Mesenchymal stem cell (in vitro differentiated cells and primary cell): Measurements from ENCODE around the gene ZNF546.
A peak's percentile ranks its signal among the peaks of the same experiment; 100 is the strongest.

Experiments used
- DNase-seq: peaks from one replicate; pipeline ENCODE4 v3.0.0-alpha.2; 2013
- H2AFZ ChIP-seq: one replicate; pipeline ENCODE4 v1.6.1; 2013; ENCODE audit warnings: low read depth, mild to moderate bottlenecking, control low read depth, inconsistent platforms, low read length, moderate library complexity
- H2AK5ac ChIP-seq: 2 replicates; pipeline ENCODE4 v1.6.1; 2013; ENCODE audit warnings: low read length, moderate library complexity, mild to moderate bottlenecking, inconsistent platforms; ENCODE audit not compliant: severe bottlenecking
- H2BK120ac ChIP-seq: one replicate; pipeline ENCODE4 v1.6.1; 2013; ENCODE audit warnings: low read depth, mild to moderate bottlenecking, inconsistent platforms, low read length, moderate library complexity
- H2BK12ac ChIP-seq, 2 experiments: one replicate each; pipeline ENCODE4 v1.6.1; 2013; ENCODE audit warnings: inconsistent platforms in 2 of 2, low read length in 2 of 2, mild to moderate bottlenecking in 2 of 2, moderate library complexity in 2 of 2, control low read depth in 1 of 2
- H2BK15ac ChIP-seq: one replicate; pipeline ENCODE4 v1.6.1; 2013; ENCODE audit warnings: mild to moderate bottlenecking, low read depth, inconsistent platforms; ENCODE audit not compliant: poor library complexity, severe bottlenecking
- H2BK5ac ChIP-seq: 2 replicates; pipeline ENCODE4 v1.6.1; 2013; ENCODE audit warnings: low read depth, mild to moderate bottlenecking, low read length, control low read depth, inconsistent platforms; ENCODE audit not compliant: poor library complexity, severe bottlenecking
- H3K14ac ChIP-seq, 2 experiments: one replicate each; pipeline ENCODE4 v1.6.1; 2013; ENCODE audit warnings: inconsistent platforms in 2 of 2, low read length in 2 of 2, control low read depth in 1 of 2, mild to moderate bottlenecking in 1 of 2, moderate library complexity in 1 of 2
- H3K18ac ChIP-seq, 2 experiments: one replicate each; pipeline ENCODE4 v1.6.1; 2013; ENCODE audit warnings: inconsistent platforms in 2 of 2, low read length in 2 of 2, control low read depth in 1 of 2, low read depth in 1 of 2, mild to moderate bottlenecking in 1 of 2
- H3K23ac ChIP-seq, 2 experiments: one replicate each; pipeline ENCODE4 v1.6.1; 2013; ENCODE audit warnings: inconsistent platforms in 2 of 2, low read length in 2 of 2, mild to moderate bottlenecking in 2 of 2, moderate library complexity in 2 of 2, control low read depth in 1 of 2
- H3K27ac ChIP-seq: 2 replicates; pipeline ENCODE4 v1.5.1; 2013; ENCODE audit warnings: mild to moderate bottlenecking, moderate library complexity, low read length, control low read depth, inconsistent platforms; ENCODE audit not compliant: poor library complexity, severe bottlenecking
- H3K27me3 ChIP-seq, 2 experiments: 2 replicates each; pipeline versions ENCODE4 v1.6.1 to v1.7.0; 2013; ENCODE audit warnings: low read length in 2 of 2, mild to moderate bottlenecking in 2 of 2, moderate library complexity in 2 of 2, control low read depth in 1 of 2, inconsistent platforms in 1 of 2; ENCODE audit not compliant: control insufficient read depth in 1 of 2, insufficient read depth in 1 of 2
- H3K36me3 ChIP-seq, 2 experiments: 2 replicates each; pipeline versions ENCODE4 v1.6.1 to v1.7.0; 2013; ENCODE audit warnings: low read length in 2 of 2, control low read depth in 1 of 2, inconsistent platforms in 1 of 2, low read depth in 1 of 2, mild to moderate bottlenecking in 1 of 2; ENCODE audit not compliant: insufficient read depth in 2 of 2, control insufficient read depth in 1 of 2
- H3K4ac ChIP-seq, 2 experiments: one replicate each; pipeline ENCODE4 v1.6.1; 2013; ENCODE audit warnings: inconsistent platforms in 2 of 2, low read length in 2 of 2, mild to moderate bottlenecking in 2 of 2, moderate library complexity in 2 of 2, control low read depth in 1 of 2, low read depth in 1 of 2
- H3K4me1 ChIP-seq: 2 replicates; pipeline ENCODE4 v1.6.1; 2013; ENCODE audit warnings: low read depth, low read length, control low read depth; ENCODE audit not compliant: control insufficient read depth, insufficient read depth
- H3K4me2 ChIP-seq: 2 replicates; pipeline ENCODE4 v1.6.1; 2013; ENCODE audit warnings: low read length, mild to moderate bottlenecking, inconsistent platforms; ENCODE audit not compliant: poor library complexity, severe bottlenecking
- H3K4me3 ChIP-seq, 2 experiments: 2 replicates each; pipeline versions ENCODE4 v1.5.1 to v1.7.0; 2013; ENCODE audit warnings: low read length in 2 of 2, mild to moderate bottlenecking in 2 of 2, control low read depth in 1 of 2, low read depth in 1 of 2; ENCODE audit not compliant: insufficient read depth in 1 of 2
- H3K79me1 ChIP-seq: replicated peaks from 2 replicates; pipeline ENCODE4 v1.6.1; 2013; ENCODE audit warnings: mild to moderate bottlenecking, control low read depth, low read length, inconsistent platforms; ENCODE audit not compliant: poor library complexity, severe bottlenecking
- H3K9ac ChIP-seq: 2 replicates; pipeline ENCODE4 v1.7.0; 2013; ENCODE audit warnings: mild to moderate bottlenecking, low read length, moderate library complexity
- H3K9me3 ChIP-seq: 2 replicates; pipeline ENCODE4 v1.7.0; 2013; ENCODE audit warnings: mild to moderate bottlenecking, low read length; ENCODE audit not compliant: control insufficient read depth
- H4K8ac ChIP-seq: one replicate; pipeline ENCODE4 v1.6.1; 2013; ENCODE audit warnings: inconsistent platforms, mild to moderate bottlenecking, low read length, moderate library complexity
- H4K91ac ChIP-seq: one replicate; pipeline ENCODE4 v1.6.1; 2013; ENCODE audit warnings: mild to moderate bottlenecking, low read length, inconsistent platforms
- WGBS: methylation state at CpG from one replicate; pipeline ENCODE4 v1.1.7; 2013; ENCODE audit warnings: mixed read lengths; 5-methylcytosine and 5-hydroxymethylcytosine counted together

The ZNF546 gene

GRCh38 chr19:39998501-39998900, 1.6 kb downstream of the ZNF546 start:
- H3K36me3 ChIP-seq: peaks cover 0 to 3% of the 10 kb centered on the region in 2 experiments
- H3K4ac ChIP-seq: no peak overlapping the region
- DNase-seq: no peak
- no peak overlapping the region for H2BK5ac ChIP-seq
- no peak overlapping the region for H3K18ac ChIP-seq
- H2AFZ ChIP-seq: no peak overlapping the region
- peak overlapping the region; percentile 53 for H3K9ac ChIP-seq
- H4K91ac ChIP-seq: no peak overlapping the region
- no peaks in the 10 kb centered on the region for H3K27me3 ChIP-seq
- peaks cover 21% of the 10 kb centered on the region for H3K79me1 ChIP-seq
- no peak overlapping the region for H2AK5ac ChIP-seq
- H3K4me1 ChIP-seq: peaks cover 8% of the 10 kb centered on the region
- H2BK12ac ChIP-seq: no peak overlapping the region
- WGBS: 93% methylated on average over 4 of the region's 4 CpGs
- H3K27ac ChIP-seq: no peak overlapping the region
- no peak overlapping the region for H3K4me2 ChIP-seq
- no peak overlapping the region for H4K8ac ChIP-seq
- no peaks in the 10 kb centered on the region for H3K9me3 ChIP-seq
- H2BK120ac ChIP-seq: no peak overlapping the region
- no peak overlapping the region for H2BK15ac ChIP-seq
- H3K14ac ChIP-seq: no peak overlapping the region
- no peak overlapping the region for H3K23ac ChIP-seq
- no peak overlapping the region for H3K4me3 ChIP-seq

- 89% methylated on average over 2 of the region's 4 CpGs for WGBS
- H3K79me1 ChIP-seq: no peaks in the 10 kb centered on the region
Observed at GRCh38 chr19:40005691-40006272, 8.9 kb downstream of the ZNF546 start.

DNA sequence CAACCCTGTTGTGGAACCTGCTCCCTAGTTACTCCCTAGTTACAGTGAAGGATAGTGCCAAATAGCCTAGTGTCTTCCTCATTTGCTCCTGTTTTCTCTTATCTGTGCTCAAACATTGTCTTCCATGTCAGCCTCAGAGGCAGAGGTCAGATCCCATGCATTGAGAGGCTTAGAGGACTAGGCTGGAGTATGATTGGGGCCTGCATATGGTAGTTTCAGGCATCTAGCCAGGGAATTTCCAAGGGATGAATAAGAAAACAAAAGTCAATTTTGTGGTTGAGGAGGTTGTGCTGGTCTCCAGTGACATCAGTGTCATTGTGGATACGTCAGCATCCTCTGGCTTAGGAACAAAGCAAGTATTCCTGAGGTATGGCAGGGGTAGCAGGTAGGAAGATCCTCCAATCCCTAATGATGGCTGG, 9.4 kb downstream of the ZNF546 start:
- DNase-seq: peak; percentile 29
- Histone ChIP-seq H3K27ac (no peak overlapping the region), H3K36me3 (peaks cover 6 to 43% of the 10 kb centered on the region in 2 experiments), H2AFZ (no peak overlapping the region), H2BK15ac (no peak overlapping the region), H3K9me3 (peaks cover 30% of the 10 kb centered on the region), H4K91ac (no peak overlapping the region), H3K4me3 (peak overlapping the region in 1 of 2 experiments; percentile 34), H3K23ac (no peak overlapping the region), H3K4me2 (no peak overlapping the region), H3K4me1 (no peaks in the 10 kb centered on the region), H3K79me1 (no peaks in the 10 kb centered on the region), H3K14ac (no peak overlapping the region), H2BK12ac (no peak overlapping the region), H3K18ac (no peak overlapping the region), H4K8ac (no peak overlapping the region), H2BK5ac (no peak overlapping the region), H3K27me3 (no peaks in the 10 kb centered on the region), H3K4ac (no peak overlapping the region), H2AK5ac (no peak overlapping the region), H2BK120ac (no peak overlapping the region), H3K9ac (peak overlapping the region; percentile 56)
- 83% methylated on average over 1 of the region's 1 CpG for WGBS

More at GRCh38 chr19:40005691-40006272, 8.9 kb downstream of the ZNF546 start:
- H2AFZ ChIP-seq: no peak overlapping the region
- no peak overlapping the region for H3K4me2 ChIP-seq
- peak overlapping the region in 1 of 2 experiments; percentile 34 for H3K4me3 ChIP-seq
- peak overlapping the region; percentile 56 for H3K9ac ChIP-seq
- H3K36me3 ChIP-seq: peaks cover 6 to 43% of the 10 kb centered on the region in 2 experiments
- no peaks in the 10 kb centered on the region for H3K4me1 ChIP-seq
- H2BK120ac ChIP-seq: no peak overlapping the region
- H4K91ac ChIP-seq: no peak overlapping the region
- no peak overlapping the region for H3K4ac ChIP-seq
- no peak for DNase-seq
- no peak overlapping the region for H3K14ac ChIP-seq
- no peak overlapping the region for H3K27ac ChIP-seq
- no peak overlapping the region for H2BK12ac ChIP-seq
- H3K27me3 ChIP-seq: no peaks in the 10 kb centered on the region
- H3K23ac ChIP-seq: no peak overlapping the region
- no peak overlapping the region for H4K8ac ChIP-seq
- H2BK15ac ChIP-seq: no peak overlapping the region
- H2AK5ac ChIP-seq: no peak overlapping the region
- peaks cover 30% of the 10 kb centered on the region for H3K9me3 ChIP-seq
- no peak overlapping the region for H3K18ac ChIP-seq
- H2BK5ac ChIP-seq: no peak overlapping the region

DNA sequence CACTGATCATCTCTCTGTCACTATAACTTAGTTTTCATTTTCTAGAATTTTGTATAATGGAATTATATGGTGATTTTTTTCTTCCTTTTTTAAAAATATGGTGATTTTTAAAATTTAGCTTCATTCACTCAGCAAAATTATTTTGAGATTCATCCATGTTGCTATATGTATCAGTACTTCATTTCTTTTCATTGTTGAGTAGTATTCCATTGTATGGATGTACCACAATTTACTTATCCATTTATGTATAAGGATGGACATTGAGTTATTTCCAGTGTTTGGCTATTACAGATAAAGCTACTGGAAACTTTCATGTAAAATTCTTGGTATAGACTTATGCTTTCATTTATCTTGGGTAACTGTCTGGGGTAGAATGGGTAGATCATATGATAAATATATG, 12.8 kb downstream of the ZNF546 start:
- Histone ChIP-seq H3K4me1 (no peaks in the 10 kb centered on the region), H2BK5ac (no peak overlapping the region), H3K36me3 (peaks cover 6 to 74% of the 10 kb centered on the region in 2 experiments), H2BK12ac (no peak overlapping the region), H2BK120ac (no peak overlapping the region), H2BK15ac (no peak overlapping the region), H3K14ac (no peak overlapping the region), H3K23ac (no peak overlapping the region), H3K4me2 (no peak overlapping the region), H3K9me3 (peaks cover 63% of the 10 kb centered on the region), H3K4me3 (no peak overlapping the region), H3K4ac (no peak overlapping the region), H3K9ac (no peak overlapping the region), H2AK5ac (no peak overlapping the region), H3K27ac (no peak overlapping the region), H4K91ac (no peak overlapping the region), H3K79me1 (no peaks in the 10 kb centered on the region), H3K18ac (no peak overlapping the region), H2AFZ (no peak overlapping the region), H3K27me3 (no peaks in the 10 kb centered on the region), H4K8ac (no peak overlapping the region)
- no peak for DNase-seq
